ENCODE data around the gene COL11A2.
A peak's percentile ranks its signal among the peaks of the same experiment; 100 is the strongest.
"Not testable (repeated sequence)": the region's sequence is repeated elsewhere in the genome, so short reads cannot be mapped to it uniquely, and the experiment has no call there.

COL11A2 gene

DNA sequence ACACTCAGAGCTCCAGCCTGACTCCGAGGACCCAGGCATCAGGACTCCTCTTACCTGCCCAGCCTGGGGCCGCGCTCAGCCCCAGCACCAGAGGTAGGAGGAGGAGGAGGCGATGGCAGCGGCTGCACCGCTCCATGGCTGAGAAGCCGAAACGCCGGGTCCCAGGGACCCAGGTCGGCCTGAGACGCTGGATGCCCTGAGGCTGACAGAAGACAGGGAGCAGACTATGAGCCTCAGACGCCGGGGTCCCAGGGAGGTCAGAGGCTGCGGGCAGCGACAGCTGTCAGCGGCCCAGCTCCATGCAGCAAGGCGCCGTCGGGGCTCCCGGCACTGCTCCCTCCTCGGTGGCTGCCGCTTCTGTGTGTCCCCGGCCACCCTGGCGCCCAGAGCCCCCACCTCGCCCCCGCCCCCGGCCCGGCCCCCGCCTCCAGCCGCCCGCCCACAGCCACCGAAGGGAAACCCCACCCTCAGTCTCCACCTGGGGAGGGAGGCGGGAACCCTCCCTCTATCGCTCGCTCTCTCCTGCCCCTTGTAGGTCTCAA lies at the start of gene COL11A2:
Gene COL11A2, minus strand, starts transcription at position 363 of the 542 bp plus-strand sequence. Its CDS starts 227 bp downstream, at position 136.
- DNase-seq: no peak

DNA sequence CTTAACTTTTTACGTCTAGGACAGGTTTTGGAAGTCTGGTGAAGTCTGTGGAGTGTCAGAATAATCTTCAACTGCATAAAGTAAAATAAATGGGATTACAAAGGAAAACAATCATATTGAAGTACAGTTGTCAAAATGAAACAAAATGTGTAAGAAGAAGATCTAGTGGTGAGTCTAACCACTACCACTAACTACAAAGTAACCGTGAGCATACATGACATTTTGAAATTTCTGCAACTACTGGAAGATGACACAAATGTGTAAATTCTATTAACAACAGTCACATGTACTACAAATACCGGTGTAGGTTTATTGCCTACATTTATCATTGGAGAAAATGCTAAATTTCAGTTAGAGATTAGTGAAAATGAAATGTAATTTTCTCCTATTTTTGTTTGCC lies 49.7 kb upstream of the COL11A2 start:
- no peak for DNase-seq

DNA sequence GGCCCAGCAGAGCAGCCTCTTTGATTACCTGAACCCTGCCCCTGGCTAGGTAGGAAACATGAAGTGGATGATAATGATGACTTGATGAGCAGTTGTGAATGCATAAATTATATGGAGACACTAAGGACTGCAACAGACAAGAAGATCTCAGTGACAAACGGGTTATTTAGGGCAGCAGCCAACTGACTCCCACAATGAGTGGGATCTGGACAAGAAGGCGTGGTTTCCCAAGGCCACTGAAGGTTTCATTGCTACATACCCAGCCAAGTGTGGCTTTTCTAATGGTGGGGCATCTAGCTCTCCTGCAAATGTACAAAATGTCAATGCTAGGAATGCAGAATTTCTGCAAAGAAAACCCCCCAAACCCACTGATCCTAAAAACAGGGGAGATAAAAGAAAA lies 45.5 kb upstream of the COL11A2 start:
- DNase-seq: no peak

DNA sequence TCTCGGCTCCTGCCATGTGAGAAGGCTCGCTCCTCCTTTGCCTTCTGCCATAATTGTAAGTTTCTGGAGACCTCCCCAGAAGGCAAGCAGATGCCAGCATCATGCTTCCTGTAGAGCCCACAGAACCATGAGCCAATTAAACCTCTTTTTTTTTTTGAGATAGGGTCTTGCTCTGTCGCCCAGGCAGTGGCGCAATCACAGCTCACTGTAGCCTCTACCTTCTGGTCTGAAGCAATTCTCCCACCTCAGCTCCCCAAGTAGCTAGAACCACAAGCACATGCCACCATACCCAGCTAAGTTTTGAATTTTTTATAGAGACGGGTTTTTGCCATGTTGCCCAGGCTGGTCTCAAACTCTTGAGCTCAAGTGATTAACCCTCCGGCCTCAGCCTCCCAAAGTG lies 44.6 kb upstream of the COL11A2 start:
- DNase-seq: no peak

GRCh38 chr6:33236328-33236727 lies 44.1 kb upstream of the COL11A2 start:
- DNase-seq: no peak

DNA sequence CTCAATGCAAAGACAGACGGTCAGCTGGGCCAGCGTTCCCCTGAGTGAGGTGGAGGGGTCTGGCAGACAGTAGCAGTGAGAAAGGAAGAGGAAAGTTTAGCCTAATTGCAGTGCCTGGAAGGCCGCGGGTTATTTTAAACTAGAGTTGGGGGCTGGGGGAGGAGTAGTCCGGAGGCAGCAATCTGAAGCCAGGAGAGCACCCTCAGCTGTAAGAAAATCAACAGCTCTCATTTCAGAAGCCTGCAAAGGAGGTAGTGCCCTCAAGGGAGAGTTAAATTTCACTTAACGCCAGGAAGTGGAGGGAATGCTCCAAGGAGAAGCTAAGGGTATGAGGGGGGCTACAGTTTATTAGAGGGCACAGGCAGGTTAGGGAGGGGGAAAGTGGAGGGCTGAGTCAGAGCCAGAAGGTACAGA lies 43.0 kb upstream of the COL11A2 start:
- no peak for DNase-seq

DNA sequence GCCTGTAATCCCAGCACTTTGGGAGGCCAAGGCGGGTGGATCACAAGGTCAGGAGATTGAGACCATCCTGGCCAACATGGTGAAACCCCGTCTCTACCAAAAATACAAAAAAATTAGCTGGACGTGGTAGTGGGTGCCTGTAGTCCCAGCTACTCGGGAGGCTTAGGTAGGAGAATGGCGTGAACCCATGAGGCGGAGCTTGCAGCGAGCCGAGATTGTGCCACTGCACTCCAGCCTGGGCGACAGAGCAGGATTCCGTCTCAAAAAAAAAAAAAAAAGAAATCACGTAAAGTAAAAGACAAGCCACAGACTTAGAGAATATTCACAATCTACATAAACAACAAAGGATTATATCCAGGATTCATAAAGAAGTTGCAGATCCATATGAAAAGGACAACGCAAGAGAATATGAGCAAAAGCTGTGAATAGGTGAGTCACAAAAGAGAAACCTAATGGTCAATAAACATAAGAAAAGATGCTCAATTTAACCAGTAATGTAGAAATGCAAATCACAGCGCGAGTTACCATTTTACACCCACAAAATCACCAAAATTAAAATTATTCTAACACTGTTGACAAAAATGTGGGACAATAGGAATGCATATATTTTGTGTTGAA lies 34.3 kb upstream of the COL11A2 start:
- not testable (repeated sequence) for DNase-seq

DNA sequence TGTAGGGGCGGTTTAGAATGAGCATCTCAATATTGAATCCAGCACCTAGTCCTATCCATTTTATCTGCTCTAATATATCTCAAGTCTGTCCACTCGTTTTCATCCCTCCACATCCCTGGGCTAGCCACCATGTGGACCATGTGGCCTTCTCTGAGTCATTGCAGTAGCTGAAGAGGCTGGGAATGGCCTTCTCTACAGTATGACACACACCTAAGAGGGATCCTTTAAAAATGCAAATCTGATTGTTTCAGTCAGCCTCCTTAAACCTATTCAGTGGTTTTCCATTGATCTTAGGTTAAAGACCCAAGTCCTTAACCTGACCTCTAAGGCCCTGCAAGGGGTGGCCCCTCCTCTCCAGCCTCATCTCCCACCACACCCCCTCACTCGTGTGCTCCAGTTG lies 25.4 kb upstream of the COL11A2 start:
- no peak for DNase-seq

- DNase-seq: no peak
Measured at GRCh38 chr6:33217246-33217645, 25.0 kb upstream of the COL11A2 start.

GRCh38 chr6:33216117-33216649 lies 23.9 kb upstream of the COL11A2 start:
- DNase-seq: no peak

- DNase-seq: no peak
Measured at GRCh38 chr6:33215271-33216116, 23.2 kb upstream of the COL11A2 start.

GRCh38 chr6:33213989-33214335 lies 21.7 kb upstream of the COL11A2 start:
- no peak for DNase-seq

DNA sequence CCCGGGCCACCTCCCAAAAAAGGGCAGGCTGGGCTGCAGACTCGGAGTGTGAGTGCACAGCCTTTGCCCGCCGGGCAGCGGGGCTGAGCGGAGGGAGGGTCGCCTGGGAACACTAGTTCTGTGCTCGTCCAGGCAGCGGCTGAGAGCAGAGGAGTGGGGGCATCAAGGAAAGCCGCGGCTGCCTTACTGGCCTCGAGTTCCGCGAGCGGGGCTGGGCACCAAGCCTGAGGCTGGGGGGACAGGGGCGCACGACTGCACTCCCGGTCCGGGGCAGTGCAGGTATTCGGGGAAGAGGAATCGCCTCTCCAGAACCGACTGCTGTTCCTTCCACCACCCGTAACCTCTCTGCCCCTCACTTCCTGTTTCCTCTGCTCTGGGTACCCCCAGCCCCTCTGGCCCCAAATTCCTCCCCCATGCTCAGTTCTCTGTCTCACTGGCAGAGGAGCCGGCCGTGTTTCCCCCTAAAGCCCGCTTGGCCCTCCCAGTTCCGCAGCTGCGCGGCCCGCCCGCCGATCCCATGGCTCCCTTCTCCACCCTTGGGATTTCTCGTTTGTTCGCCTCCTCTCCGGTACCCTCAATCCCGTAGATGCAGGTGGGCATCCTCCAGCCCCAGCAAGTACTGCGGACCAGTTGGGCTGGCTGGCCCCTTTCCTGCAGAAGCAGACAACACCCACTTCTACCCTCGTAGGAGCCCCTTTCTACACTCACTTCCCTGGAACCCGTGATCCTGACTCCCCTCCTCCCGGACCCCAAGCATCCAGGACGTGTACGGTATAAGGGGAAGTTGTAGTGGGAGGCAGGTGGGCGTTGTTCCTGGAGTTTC lies 21.1 kb upstream of the COL11A2 start:
- no peak for DNase-seq

DNA sequence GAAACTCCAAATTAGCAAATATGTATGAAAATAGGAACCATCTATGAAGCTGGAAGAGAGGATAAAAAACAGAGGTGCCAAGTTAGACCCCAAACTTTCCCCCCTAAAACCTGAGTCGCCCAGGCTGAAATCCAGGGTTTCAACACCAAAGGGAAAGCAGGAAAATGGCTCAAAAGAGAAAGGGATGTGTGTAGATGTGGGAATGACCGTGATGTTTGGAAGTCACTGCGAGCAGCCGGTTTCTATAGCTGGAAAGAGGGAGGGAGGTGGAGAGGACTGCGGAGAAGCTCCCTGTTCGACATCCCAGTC lies 20.5 kb upstream of the COL11A2 start:
- no peak for DNase-seq

GRCh38 chr6:33211666-33212422 lies 19.6 kb upstream of the COL11A2 start:
- DNase-seq: no peak

DNA sequence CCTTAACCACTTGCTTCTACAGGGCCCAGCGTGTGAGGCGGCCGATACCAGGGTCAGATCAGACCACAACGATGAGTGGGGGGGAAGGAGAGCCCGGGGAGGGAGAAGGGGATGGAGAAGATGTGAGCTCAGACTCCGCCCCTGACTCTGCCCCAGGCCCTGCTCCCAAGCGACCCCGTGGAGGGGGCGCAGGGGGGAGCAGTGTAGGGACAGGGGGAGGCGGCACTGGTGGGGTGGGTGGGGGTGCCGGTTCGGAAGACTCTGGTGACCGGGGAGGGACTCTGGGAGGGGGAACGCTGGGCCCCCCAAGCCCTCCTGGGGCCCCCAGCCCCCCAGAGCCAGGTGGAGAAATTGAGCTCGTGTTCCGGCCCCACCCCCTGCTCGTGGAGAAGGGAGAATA lies 18.9 kb upstream of the COL11A2 start:
- DNase-seq: no peak

GRCh38 chr6:33209856-33210255 lies 17.6 kb upstream of the COL11A2 start:
- no peak for DNase-seq

GRCh38 chr6:33208091-33208967 lies 16.1 kb upstream of the COL11A2 start, which contains the start of gene RING1:
TSS of gene RING1 (plus strand) at chr6:33208500. CDS start at chr6:33208823, 323 bp downstream.
- peak; percentile 84 to 90 for DNase-seq

- DNase-seq: no peak
Measured at GRCh38 chr6:33207552-33208090, 15.4 kb upstream of the COL11A2 start.

DNA sequence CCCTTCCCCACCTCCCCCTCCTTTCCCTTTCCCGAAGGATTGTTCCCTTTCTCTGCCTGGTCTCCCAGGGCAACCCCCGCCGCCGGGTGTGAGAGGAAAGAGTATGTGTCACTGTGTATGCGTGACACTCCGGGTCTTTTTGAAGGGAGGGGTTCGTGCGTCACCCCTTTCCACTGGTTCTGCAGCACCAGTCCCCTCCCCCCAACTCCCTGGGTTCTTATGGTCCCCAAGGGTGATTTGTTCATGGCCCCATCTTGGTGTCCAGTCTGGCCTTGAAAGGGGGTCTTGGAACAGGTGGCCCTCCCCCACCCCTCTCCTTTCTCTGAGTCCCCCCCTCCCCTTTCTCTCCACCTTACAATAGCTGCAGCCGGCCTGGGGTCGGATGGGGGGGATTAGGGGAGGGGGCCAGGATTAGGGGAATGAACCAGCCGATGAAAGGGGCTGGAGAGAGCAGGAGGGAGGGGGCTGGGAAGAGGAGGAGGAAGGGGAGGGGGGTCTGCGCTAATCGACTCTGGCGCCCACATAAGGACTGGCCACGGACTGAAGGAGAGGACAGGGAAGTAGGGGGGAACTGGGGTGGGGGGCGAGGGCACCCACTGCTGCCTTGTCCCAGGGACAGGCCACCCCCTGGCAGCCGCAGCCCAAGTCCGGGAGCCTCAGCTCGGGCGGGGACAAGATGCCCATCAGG lies 14.7 kb upstream of the COL11A2 start:
- no peak for DNase-seq

Measured in activated T-cell treated with anti-CD3 and anti-CD28 coated beads, Interleukin-2, amount 50 U/mL, for 48 hours (primary cell).